GM13976 (cell line): ENCODE data around the gene AGBL4.

Experiments
- DNase-seq: peaks from one replicate; pipeline ENCODE4 v3.0.0; 2012; ENCODE audit warnings: low spot score
- in situ Hi-C: fragments of 300-500 bp; cut with MboI; formaldehyde crosslinking; loops from one replicate; pipeline ENCODE4 v1.12.0; 2022; ENCODE audit warnings: low sequenced_read_pairs, mixed read lengths, inconsistent platforms; ENCODE audit not compliant: unreplicated experiment
- TF ChIP-seq, protein P1 (sequence below): IDR thresholded peaks from 2 replicates; pipeline ENCODE4 v1.5.1; 2012; ENCODE audit warnings: borderline replicate concordance, mild to moderate bottlenecking; ENCODE audit not compliant: insufficient read depth; ENCODE audit errors: extremely low read depth, missing control alignments, control extremely low read depth

Gene AGBL4

DNA sequence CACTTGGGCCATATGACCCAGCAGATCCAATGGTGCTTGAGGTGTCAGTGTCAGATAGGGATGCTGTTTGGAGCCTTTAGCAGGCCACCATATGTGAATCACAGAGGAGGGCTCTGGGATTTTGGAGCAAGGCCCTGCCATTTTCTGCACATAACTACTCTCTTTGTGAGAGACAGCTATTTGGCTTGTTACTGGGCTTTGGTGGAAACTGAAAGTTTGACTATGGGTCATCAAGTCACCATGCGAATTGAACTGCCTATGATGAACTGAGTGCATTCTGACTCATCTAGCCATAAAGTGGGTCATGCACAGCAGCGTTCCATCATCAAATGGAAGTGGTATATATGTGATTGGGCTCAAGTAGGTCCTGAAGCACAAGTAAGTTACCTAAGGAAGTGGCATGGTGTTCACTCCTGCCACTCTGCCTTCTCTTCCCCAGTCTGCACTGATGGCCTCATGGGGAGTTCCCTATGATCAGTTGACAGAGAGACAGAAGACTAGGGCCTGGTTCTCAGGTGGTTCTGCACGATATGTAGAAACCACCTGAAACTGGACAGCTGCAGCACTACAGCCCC is 447.3 kb downstream of the AGBL4 start:
- no peak for DNase-seq
- in situ Hi-C loops = no loop called here
- TF ChIP-seq, protein P1, sequence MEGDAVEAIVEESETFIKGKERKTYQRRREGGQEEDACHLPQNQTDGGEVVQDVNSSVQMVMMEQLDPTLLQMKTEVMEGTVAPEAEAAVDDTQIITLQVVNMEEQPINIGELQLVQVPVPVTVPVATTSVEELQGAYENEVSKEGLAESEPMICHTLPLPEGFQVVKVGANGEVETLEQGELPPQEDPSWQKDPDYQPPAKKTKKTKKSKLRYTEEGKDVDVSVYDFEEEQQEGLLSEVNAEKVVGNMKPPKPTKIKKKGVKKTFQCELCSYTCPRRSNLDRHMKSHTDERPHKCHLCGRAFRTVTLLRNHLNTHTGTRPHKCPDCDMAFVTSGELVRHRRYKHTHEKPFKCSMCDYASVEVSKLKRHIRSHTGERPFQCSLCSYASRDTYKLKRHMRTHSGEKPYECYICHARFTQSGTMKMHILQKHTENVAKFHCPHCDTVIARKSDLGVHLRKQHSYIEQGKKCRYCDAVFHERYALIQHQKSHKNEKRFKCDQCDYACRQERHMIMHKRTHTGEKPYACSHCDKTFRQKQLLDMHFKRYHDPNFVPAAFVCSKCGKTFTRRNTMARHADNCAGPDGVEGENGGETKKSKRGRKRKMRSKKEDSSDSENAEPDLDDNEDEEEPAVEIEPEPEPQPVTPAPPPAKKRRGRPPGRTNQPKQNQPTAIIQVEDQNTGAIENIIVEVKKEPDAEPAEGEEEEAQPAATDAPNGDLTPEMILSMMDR = no peak

DNA sequence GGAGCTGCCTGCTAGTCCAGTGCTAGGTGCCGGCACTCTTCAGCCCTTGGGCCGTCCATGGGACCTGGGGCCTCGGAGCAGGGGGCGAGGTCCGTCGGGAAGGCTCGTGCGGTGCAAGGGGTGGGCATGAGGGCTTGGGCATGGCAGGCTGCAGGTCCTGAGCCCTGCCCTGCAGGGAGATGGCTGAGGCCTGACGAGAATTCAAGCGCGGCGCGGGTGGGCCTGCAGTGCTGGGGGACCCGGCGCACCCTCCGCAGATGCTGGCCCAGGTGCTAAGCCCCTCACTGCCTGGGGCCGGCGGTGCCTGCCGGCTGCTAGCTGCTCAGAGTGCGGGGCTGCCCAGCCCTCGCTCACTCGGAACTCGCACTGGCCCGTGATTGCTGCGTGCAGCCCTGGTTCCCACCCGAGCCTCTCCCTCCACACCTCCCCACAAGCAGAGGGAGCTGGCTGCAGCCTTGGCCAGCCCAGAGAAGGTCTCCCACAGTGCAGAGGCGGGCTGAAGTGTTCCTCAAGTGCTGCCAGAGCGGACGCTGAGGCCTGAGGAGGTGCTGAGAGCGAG is 467.0 kb downstream of the AGBL4 start:
- in situ Hi-C loops = no loop called here
- DNase-seq = no peak
- TF ChIP-seq, protein P1 = no peak

DNA sequence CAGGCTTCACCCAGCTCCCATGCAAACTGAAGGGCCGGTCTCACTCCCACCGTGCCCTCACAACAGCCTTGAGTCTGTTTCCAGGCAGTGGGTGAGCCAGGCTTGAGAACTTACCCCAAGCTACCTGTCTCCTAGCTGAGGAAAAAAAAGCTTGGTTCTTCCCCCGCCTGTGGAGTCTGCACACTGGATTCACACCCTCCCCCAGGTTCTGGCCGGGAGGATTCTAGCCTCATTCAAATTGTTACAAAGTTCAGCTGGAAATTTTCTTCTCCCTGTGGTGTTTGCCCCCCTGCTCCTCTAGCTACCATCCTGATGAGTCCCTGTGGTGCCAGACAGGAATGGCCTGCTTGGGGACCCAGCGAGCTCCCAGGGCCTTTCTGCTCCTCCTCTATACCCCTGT is 471.7 kb downstream of the AGBL4 start:
- DNase-seq = no peak
- TF ChIP-seq, protein P1 = no peak
- in situ Hi-C loops = no loop called here

DNA sequence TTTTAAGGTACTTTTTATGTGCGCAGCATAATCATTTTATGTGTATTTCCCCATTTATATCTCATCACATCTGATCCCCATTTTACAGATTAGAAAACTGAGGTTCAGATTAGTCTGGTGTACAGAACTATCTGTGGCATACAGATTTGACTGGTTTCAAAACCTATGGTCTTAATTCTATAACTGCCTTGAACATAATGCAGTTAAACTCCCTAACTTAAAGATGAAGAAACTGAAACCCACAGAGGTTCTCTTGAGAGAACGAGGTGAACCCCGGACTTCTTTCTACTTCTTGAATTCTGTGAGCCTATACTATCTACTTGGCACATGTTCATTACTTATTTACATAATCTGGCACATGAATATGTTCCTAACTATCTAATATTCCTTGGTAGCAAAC is 479.1 kb downstream of the AGBL4 start:
- in situ Hi-C loops = no loop called here
- TF ChIP-seq, protein P1 = no peak
- no peak for DNase-seq

DNA sequence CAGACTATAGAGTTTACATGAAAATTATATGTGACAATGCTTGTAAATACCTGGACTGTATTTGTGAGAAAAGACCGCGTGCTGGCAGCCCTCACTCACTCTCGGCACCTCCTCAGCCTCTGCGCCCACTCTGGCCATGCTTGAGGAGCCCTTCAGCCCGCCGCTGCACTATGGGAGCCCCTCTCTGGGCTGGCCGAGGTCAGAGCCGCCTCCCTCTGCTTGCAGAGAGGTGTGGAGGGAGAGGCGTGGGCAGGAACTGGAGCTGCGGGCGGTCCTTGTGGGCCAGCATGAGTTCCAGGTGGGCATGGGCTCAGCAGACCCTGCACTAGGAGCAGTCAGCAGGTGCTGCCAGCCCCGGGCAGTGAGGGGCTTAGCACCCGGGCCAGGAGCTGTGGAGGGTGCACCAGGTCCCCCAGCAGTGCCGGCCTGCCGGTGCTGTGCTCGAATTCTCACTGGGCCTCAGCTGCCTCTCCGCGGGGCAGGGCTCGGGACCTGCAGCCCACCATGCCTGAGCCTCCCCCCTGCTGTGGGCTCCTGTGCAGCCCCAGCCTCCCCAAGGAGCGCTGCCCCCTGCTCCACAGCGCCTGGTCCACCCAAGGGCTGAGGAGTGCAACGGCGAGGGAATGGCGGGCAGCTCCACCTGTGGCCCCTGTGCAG is 482.5 kb downstream of the AGBL4 start:
- DNase-seq = no peak
- in situ Hi-C loops = no loop called here
- TF ChIP-seq, protein P1 = no peak

DNA sequence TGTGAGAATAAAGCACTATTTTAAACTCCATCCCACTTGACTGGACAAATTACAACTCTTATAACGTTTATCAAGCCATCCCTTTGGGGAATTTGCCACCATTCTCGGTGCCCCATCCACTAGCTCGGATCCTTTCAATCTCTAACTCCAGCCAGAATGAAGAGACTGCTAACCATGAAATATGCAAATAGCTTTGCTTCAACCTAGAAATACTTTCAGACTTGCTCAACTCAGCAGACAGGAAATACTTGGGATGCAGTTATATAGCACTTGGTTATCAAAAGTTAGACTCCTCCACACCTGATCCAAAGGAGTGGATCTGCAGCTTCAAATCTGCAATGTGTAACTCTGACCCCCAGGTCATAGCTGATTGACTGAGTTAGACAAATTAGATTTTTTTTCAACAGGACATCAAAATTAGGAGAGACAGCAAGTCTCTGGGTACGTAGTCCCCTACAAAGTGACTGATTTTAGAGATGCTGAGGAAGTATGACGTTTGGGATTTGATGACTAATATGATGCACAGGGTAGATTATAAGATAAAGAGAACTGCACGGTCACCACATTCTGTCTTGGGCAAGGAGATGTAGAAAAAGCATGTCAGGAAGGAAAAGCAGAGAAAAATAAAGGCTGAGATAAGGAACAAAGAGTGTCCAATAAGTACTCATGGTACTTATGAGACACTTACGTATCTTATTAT is 496.0 kb downstream of the AGBL4 start:
- in situ Hi-C loops = no loop called here
- TF ChIP-seq, protein P1 = no peak
- DNase-seq = no peak
